NCI-H510A (cell line): Measurements from ENCODE around the gene PRAMEF7.
"Not testable (repeated sequence)": the region's sequence is repeated elsewhere in the genome, so short reads cannot be mapped to it uniquely, and the experiment has no call there.

Experiments used
- DNase-seq: peaks from one replicate; lab custom pipeline; 2025; lab: John Stamatoyannopoulos, UW

Gene PRAMEF7

DNA sequence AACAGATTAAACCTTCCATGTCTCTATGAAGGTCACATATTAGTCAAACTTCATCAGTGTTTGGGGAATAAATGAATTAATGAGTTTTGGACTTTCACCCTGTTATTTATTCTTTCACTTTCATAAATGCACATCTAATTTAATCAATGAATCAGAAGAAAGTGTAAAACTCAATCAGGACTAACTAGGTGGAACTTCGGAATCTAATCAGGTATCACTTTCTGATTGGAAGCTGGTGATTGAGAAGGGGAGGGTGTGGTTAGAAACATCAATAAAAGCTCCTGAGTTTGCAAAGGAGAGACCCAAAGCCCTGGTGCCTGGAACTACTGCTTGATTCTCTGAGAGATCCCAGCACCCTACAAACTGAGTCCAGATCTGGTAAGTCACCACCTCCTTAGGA, at the start of gene PRAMEF7:
Gene PRAMEF7, plus strand, starts transcription at position 301 of the 400 bp plus-strand sequence. CDS start 1,083 bp downstream, outside the sequence.
- not testable (repeated sequence) for DNase-seq

DNA sequence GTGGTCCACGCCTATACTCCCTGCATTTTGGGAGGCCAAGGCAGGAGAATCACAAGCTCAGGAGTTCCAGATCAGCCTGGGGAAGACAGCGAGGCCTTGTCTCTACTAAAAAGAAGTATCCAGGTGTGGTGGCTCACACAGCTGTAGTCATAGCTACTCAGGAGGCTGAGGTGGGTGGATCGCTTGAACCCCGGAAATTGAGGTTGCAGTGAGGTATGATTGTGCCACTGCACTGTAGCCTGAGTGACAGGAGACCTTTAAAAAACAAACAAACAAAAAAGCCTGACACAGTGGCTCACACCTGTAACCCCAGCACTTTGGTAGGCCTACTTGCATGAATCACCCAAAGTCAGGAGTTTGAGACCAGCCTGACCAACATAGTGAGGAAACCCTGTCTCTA, 38.0 kb upstream of the PRAMEF7 start:
- DNase-seq = not testable (repeated sequence)

DNA sequence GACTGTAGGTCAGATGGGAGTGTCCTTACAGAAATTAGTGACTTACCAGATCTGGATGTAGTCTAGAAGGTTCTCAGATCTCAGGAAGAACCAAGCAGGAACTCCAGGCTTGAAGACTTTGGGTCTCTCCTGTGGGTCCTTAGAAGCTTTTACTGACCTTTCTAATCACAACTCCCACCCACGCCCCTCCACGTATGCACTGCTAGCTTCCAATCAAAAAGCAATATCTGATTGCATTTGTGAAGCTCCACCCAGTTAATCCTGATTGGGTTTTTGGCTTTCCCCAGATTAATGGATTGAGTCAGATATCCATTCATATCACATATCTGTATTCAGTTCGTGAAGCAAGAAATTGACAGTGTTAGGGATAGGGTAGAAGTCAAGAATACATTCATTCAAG, 30.3 kb upstream of the PRAMEF7 start, which contains the start of gene PRAMEF4:
Gene PRAMEF4, minus strand, starts transcription at position 101 of the 400 bp plus-strand sequence. CDS start 2,807 bp downstream, outside the sequence.
- not testable (repeated sequence) for DNase-seq

DNA sequence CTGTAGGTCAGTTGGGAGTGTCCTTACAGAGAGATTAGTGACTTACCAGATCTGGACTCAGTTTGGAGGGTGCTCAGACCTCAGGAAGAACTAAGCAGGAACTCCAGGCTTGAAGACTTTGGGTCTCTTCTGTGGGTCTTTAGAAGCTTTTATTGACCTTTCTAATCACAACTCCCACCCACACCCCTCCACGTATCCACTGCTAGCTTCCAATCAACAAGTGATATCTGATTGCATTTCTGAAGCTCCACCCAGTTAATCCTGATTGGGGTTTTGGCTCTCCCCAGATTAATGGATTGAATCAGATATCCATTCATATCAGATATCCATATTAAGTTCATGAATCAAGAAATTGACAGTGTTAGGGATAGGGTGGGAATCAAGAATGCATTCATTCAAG, 18.2 kb upstream of the PRAMEF7 start, which contains the start of gene PRAMEF10:
Gene PRAMEF10, minus strand, starts transcription at position 101 of the 400 bp plus-strand sequence. CDS start 2,423 bp downstream, outside the sequence.
- not testable (repeated sequence) for DNase-seq

DNA sequence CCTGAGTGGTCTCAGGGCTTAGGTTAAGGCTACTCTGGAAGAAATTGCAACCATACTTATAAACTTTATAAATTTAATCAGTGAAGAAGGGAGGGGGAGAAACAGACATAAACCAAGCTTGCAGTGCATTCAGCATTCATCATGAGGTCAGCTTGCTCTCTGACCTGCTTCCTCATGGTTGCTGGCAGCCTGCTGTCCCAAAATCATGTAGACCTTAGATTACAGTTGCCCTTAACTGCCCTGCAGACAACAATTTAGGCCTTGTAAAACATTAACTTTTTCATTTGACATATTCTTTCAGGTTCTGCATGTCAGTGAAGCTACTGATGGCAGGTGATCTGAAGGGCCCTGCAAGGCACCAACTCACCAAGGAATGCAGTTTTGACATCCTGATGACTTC, 17.2 kb upstream of the PRAMEF7 start:
- not testable (repeated sequence) for DNase-seq

DNA sequence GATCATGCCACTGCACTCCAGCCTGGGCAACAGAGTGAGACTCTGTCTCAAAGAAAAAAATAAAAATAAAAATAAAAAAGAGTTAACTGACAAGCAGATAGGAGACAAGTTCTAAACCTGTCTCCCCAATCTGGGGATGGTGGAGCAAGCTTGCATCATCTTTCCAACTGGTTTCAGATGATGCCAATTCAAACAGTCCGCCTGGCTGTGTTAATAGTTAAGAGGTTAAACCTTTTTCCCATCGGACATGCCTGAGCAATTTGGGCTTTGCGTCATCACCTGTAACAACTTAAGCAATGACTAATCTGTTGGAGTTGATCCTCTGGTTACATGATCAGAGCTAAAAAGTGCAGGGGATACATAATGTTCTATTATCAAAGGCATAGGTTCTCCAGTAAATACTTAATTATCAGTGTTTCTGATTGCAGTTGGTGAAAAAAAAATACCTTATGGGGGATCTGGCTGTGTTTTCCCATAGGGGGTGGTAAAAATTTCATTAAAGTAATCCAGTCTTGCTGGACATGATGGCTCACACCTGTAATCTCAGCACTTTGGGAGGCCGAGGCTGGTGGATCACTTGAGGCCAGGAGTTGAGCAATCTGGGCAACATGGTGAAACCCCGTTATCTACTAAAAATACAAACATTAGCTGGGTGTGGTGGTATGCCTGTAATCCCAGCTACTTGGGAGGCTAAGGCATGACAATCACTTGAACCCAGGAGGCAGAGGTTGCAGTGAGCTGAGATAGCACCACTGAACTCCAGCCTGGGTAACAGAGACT, 12.4 kb upstream of the PRAMEF7 start:
- not testable (repeated sequence) for DNase-seq

DNA sequence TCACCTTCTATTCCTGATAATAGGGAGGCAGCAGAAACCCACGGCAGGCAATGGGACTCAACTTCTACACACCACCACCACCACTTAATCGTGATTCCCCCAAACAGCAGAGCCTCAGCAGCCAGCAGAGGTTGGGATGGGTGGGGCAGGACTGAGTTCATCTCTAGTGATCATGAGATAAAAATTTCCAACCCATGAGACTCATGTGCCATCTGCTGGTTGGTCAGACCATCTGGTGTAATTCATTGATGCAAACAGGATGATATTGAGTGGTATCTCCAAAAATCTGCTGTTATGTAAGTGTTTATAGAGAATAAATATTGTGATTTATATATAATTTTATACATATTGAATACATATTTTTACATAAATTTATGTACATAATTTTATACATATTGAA, 5.3 kb downstream of the PRAMEF7 start:
- not testable (repeated sequence) for DNase-seq

DNA sequence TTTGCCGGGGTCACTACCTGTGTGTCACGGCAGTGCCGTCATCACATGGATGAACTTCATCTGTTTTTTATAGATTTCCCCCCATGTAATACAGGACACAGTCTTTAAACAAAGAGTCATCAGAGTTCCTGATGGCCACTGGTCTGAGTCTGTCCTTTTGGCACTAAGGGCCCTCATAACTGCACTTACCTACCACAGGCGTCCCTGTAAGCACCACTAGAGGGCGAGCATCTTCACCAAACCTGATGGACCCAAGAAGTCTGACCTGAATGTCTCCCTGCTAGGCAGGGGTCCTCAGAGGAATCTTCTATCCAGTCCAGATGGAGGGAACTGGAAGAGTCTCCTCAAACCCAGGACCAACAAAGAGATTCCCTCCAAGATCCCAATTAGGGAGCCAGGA, 8.0 kb downstream of the PRAMEF7 start:
- not testable (repeated sequence) for DNase-seq

DNA sequence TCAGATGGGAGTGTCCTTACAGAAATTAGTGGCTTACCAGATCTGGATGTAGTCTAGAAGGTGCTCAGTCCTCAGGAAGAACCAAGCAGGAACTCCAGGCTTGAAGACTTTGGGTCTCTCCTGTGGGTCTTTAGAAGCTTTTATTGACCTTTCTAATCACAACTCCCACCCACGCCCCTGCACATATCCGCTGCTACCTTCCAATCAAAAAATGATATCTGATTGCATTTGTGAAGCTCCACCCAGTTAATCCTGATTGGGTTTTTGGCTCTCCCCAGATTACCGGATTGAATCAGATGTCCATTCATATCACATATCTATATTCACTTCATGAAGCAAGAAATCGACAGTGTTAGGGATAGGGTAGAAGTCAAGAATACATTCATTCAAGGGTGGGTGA, 31.1 kb downstream of the PRAMEF7 start, which contains the start of gene PRAMEF6:
Gene PRAMEF6, minus strand, starts transcription at position 101 of the 400 bp plus-strand sequence. CDS start 5,062 bp downstream, outside the sequence.
- DNase-seq = not testable (repeated sequence)
